ENCODE data around the gene PELI2.

Gene PELI2

GRCh38 chr14:56295743-56296142 is 177.5 kb downstream of the PELI2 start:
- Histone ChIP-seq H3K4me3 (ENCODE audit: low read depth in 1 of 2, low read length in 1 of 2) (no peak overlapping the region), H3K27me3 (no peaks in the 10 kb centered on the region), H3K27ac (no peak overlapping the region), H3K4me1 (ENCODE audit: control insufficient read depth in 1 of 2, insufficient read depth in 1 of 2, low read depth in 1 of 2, low read length in 1 of 2) (no peaks in the 10 kb centered on the region), H3K36me3 (peaks cover 59% of the 10 kb centered on the region), H3K9me3 (no peaks in the 10 kb centered on the region)
- TF ChIP-seq CTCF (IDR thresholded peaks at IDR 0.05), result no peak

DNA sequence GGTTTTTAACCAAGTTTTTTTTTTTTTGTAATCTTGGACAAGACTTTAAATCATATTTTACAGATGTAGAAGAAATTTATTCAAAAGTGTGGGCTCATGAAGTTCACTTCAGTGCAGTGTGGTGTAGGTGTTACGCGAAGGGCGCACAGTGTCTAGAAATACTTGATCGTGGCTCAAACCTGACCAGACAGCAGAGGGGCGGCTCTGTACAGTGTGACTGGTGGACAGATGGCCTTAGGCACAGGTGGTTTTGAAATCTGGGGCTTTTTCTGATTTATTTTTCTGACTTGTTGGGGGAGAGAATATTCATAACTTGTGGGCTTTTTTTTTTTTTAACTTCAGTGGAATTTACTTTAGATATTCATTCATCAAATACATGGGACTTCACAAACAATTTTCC is 179.2 kb downstream of the PELI2 start:
- H3K36me3 ChIP-seq, result peaks cover 42% of the 10 kb centered on the region
- H3K27me3 ChIP-seq, result no peaks in the 10 kb centered on the region

DNA sequence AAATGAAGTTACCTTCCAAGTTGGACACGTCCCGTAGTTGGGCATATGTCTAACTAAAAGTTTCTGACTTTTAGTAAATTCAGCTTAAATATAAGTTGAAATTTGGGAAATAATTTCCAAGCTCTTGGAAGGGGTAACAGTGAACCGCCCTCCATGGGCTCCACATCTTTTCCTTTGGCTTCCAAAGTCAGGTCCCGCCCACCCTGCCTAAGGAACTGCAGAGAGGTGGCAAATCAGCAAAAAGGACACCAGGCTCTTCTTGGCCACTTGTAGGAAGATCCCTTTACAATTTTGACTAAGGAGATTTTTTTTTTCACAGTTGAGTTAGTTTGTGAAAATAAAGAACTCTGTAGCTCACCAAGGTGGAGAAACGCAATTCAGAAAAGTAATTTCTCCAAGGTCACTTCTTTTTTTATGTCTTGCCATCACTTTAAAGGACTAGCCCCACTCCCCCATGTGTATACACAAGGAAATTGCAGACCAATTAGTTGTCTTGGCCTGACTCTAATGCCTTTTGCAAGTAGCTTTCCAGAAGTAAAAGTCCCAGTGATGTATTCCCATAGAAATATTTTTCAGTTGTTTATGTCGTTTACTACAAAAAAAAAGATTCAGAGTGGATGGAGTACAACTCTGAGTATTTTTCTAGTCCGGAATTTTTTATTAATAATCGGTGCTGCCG is 181.2 kb downstream of the PELI2 start:
- Histone ChIP-seq H3K4me1 (ENCODE audit: control insufficient read depth in 1 of 2, insufficient read depth in 1 of 2, low read depth in 1 of 2, low read length in 1 of 2) (peaks cover 0 to 4% of the 10 kb centered on the region in 2 experiments), H3K4me3 (ENCODE audit: low read depth in 1 of 2, low read length in 1 of 2) (no peak overlapping the region), H3K36me3 (peaks cover 37% of the 10 kb centered on the region), H3K27me3 (no peaks in the 10 kb centered on the region), H3K9me3 (no peaks in the 10 kb centered on the region), H3K27ac (no peak overlapping the region)
- TF ChIP-seq CTCF (IDR thresholded peaks at IDR 0.05), result no peak

More for the DNA sequence above, 179.2 kb downstream of the PELI2 start:
- H3K9me3 ChIP-seq, result no peaks in the 10 kb centered on the region
- TF ChIP-seq CTCF (IDR thresholded peaks at IDR 0.05), result no peak
- H3K27ac ChIP-seq, result no peak overlapping the region
- no peaks in the 10 kb centered on the region for H3K4me1 ChIP-seq (ENCODE audit: control insufficient read depth in 1 of 2, insufficient read depth in 1 of 2, low read depth in 1 of 2, low read length in 1 of 2)
- H3K4me3 ChIP-seq (ENCODE audit: low read depth in 1 of 2, low read length in 1 of 2), result no peak overlapping the region

GRCh38 chr14:56300495-56300894 is 182.3 kb downstream of the PELI2 start:
- H3K27me3 ChIP-seq, result no peaks in the 10 kb centered on the region
- peaks cover 27% of the 10 kb centered on the region for H3K36me3 ChIP-seq
- peaks cover 0 to 6% of the 10 kb centered on the region in 2 experiments for H3K4me1 ChIP-seq (ENCODE audit: control insufficient read depth in 1 of 2, insufficient read depth in 1 of 2, low read depth in 1 of 2, low read length in 1 of 2)
- no peak for TF ChIP-seq CTCF (IDR thresholded peaks at IDR 0.05)
- H3K27ac ChIP-seq, result no peak overlapping the region
- no peaks in the 10 kb centered on the region for H3K9me3 ChIP-seq
- H3K4me3 ChIP-seq (ENCODE audit: low read depth in 1 of 2, low read length in 1 of 2), result no peak overlapping the region

DNA sequence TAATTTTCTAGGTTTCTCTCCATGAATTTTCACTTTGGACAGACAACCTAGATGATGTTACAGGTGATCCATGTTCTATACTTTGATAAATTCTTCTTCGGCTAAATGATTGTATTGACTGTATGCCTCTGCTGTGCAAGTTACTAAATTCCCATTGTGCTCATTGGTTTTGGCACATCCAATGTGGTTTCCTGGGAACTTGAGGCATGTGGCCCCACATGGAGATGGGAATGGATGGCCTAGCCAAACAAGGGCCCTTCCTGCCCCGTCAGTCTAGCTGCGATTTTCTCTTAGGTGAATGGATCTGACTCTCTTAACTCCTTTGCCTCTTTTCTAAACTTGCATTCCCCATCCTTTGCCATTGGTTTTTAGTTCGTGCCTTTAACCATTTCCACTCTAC is 186.2 kb downstream of the PELI2 start:
- Histone ChIP-seq H3K27ac (no peak overlapping the region), H3K4me1 (ENCODE audit: control insufficient read depth in 1 of 2, insufficient read depth in 1 of 2, low read depth in 1 of 2, low read length in 1 of 2) (peaks cover 0 to 6% of the 10 kb centered on the region in 2 experiments), H3K9me3 (no peaks in the 10 kb centered on the region), H3K36me3 (no peaks in the 10 kb centered on the region), H3K27me3 (no peaks in the 10 kb centered on the region), H3K4me3 (ENCODE audit: low read depth in 1 of 2, low read length in 1 of 2) (no peak overlapping the region)
- no peak for TF ChIP-seq CTCF (IDR thresholded peaks at IDR 0.05)
